A204.1 (cell line): ENCODE measurements around the gene MYO5B.

ENCODE experiments used
- FAIRE-seq: peaks from 2 replicates; lab custom pipeline; 2012; peaks lifted over from hg19 to GRCh38; lab: Jason Lieb, UNC

Gene MYO5B

DNA sequence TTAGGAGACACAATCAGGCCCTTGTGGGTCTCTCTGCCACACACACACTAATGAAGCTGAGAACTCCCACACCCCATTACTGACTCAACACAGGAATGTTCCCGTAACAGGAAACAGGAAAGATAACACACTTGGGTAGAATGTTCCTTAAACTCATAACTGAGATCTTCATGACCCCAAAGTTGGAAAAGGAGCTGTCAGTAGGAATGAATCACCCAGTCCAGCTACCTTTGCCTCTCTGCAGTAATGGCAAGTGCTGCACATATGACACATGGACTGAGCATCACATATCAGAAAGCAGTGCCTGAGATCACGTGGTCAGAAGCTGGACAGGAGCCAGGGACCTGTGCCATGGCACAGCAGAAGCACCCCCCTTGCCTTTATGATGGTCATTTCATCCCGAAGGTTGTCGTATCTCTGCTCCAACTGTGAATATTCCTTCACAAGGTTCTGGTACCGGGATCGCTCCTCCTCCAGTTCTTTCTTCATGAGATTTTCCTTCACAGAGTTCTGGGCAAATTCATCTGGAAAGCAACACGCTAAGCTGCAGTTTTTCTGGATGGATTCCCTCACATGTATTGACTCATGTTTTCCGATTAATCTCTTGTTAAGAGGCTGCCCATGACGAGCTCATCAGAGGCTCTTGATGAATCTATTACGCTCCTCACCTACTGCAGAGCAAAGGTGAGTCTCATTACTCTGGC, 316.2 kb downstream of the MYO5B start:
- no peak for FAIRE-seq

GRCh38 chr18:49878015-49878414, 316.9 kb downstream of the MYO5B start:
- no peak for FAIRE-seq

- no peak for FAIRE-seq
These were observed 318.4 kb downstream of the MYO5B start for GRCh38 chr18:49876536-49876935.

DNA sequence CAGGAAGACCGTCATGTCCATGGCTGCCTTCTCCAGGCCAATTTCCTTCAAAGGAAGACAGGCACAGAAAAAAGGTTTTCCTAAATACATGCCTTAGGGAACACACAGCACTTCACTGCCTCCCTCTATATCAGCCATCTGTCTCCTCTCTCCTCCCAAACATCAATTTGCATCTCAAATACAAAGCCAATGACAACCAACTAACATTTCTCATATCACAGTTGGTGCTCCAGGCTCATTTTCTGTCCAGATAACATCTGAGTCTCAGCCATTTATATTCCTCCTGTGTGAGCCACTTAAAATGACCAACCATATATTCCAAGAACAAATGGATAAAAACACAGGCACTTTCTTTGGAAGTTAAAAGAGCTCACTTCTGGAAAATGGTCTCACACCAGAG, 319.2 kb downstream of the MYO5B start:
- FAIRE-seq: no peak

DNA sequence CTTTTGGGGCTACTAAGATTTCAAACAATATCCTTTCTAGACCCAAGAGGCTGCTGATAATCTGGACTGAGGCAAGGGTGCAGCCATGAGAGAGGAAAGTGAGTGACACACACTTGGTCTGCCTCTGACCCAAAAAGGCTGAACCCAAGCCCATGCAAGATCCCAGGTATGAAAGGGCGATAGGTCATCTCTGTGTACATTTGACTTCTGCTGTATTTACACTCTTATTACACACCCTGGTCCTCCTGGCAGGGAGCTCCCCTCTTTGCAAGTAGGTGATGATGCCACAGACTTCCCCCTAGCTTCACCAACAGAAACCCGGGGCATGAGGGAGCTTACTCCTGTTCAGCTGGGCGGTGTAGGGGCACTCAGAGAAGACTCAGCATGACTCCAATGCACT, 319.8 kb downstream of the MYO5B start:
- no peak for FAIRE-seq

GRCh38 chr18:49874238-49874637, 320.7 kb downstream of the MYO5B start:
- no peak for FAIRE-seq

DNA sequence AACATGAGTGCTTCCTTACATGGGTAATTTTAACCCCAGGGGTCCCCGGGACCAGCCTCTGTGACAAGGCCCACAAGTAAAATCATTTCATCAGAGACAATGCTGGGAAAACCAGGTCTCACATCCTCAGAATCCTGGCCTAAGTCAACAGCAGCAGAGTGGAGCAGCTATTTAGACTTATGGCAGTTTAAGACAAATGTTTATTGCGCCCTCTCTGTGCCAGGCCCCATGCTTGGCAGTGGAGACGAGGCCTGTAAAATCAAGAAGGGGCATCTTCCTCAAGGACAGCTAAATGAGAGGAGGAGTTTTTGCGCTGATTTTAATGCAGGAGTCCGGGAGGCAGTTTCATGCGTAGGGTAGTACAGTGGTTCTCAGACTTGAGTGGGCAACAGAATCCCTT, 325.6 kb downstream of the MYO5B start:
- FAIRE-seq: no peak

DNA sequence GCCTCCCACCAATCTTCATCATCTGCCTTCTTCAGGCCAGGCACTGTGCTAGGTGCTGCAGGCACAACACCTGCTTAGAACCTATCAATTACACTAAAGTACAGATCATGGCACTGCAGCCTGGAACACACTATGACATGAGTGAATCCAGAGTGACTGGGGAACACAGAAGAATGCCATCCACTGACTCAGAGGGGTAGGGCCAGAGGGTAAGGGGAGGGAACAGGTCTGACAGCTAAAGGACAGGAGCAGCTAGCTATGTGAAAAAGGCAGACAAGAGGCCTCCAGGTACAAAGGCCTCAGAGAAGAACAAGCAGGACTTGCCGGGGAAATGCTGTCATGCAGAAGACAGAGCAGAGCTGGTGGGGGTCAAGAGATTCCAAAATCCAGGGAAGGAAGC, 328.3 kb downstream of the MYO5B start:
- no peak for FAIRE-seq

- no peak for FAIRE-seq
These were observed 329.5 kb downstream of the MYO5B start for GRCh38 chr18:49865401-49865800.

- FAIRE-seq: no peak
These were observed 331.0 kb downstream of the MYO5B start for GRCh38 chr18:49863769-49864621.

GRCh38 chr18:49862656-49863385, 332.1 kb downstream of the MYO5B start:
- FAIRE-seq: no peak

- FAIRE-seq: peak; percentile 83
These were observed 333.3 kb downstream of the MYO5B start for GRCh38 chr18:49861659-49862058.

- FAIRE-seq: no peak
These were observed 335.2 kb downstream of the MYO5B start for GRCh38 chr18:49859725-49860124.

DNA sequence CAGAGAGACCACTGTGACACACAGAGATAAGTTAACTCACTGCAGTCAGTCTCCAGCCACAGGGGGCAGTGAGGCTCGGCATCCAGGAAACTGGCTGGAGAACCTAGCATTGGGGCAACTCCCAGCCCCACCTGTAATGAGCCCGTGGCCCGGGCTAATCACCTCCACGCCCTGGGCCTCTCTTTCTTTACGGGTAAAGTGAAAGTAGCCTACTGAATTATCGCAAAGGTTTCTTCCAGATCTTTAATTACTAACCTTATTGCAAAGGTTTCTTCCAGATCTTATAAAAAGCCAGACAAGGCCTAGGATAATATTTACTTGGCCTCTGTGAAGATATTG, 336.0 kb downstream of the MYO5B start:
- no peak for FAIRE-seq

DNA sequence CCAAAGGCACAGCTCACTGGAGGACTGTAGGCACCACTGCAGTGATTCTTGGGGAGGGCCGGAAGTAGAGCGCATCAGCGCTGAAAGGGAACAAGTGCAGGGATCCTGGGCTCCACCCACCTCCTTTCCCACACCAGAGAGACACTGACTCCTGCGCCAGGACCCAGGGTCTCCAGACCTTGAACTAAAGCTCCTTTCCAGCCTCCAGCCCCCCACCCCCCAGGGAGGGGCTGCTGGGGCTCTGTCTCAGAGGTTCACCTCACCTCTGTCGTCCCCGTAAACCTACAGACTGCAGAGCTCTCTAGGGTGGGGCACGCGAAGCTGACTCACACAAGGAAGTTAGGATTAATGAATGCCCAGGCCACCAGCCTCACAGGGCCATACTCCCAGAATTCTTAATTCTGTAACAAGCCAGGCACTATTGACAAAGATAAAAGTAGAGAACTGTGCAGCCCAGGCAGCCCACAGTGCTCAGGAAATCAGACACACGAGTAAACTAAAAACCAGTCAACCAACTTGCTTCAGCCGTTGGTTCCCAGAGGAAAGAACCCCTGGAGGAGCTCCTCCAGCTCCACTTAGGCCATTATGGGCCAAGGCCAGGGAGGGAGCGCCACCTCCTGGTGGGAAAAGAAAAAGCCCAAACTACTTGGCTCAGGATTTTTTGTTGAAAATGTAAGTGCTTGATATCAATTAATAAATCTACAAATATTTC, 336.5 kb downstream of the MYO5B start:
- peak; percentile 49 for FAIRE-seq

GRCh38 chr18:49857708-49858107, 337.2 kb downstream of the MYO5B start:
- FAIRE-seq: no peak

DNA sequence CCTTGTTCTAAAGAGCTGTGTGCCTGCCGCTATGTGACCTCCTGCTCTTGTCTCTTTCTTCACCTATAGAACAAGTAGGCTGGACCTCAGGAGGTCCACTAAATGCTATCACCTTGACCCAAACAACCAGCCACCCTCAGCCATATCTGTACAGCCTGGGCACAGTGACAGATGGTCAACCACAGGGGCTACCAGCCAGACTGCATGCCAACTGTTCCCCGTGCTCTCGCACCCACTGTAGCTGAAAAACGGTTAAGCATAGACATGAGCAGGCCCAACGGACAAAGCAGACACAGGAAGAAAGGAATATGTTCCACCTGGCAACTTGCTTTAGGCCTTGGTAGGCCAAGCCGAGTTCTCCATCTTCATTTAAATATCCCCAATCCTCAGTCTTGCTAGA, 338.5 kb downstream of the MYO5B start:
- no peak for FAIRE-seq

GRCh38 chr18:49855711-49856415, 339.1 kb downstream of the MYO5B start:
- FAIRE-seq: no peak

GRCh38 chr18:49854681-49855080, 340.3 kb downstream of the MYO5B start:
- FAIRE-seq: no peak

DNA sequence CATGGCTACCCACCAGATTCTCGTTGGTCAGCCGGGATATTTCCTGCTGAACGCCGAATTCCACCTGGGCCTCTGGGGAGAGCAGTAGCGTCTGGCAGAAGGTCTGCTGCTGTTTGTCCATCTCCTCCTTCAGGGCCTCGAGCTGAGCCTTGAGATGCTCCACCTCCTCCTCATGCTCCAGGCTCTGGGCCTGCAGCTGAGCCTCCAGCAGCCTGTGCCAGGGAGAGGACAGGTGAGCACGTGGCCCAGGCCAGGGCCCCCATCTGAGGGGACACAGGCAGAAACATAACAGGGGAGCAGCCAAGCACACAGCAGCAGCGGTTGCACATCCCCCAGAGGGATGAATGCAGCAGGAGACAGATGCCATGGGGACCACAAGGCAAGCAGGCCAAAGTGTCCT, 341.5 kb downstream of the MYO5B start:
- FAIRE-seq: no peak

DNA sequence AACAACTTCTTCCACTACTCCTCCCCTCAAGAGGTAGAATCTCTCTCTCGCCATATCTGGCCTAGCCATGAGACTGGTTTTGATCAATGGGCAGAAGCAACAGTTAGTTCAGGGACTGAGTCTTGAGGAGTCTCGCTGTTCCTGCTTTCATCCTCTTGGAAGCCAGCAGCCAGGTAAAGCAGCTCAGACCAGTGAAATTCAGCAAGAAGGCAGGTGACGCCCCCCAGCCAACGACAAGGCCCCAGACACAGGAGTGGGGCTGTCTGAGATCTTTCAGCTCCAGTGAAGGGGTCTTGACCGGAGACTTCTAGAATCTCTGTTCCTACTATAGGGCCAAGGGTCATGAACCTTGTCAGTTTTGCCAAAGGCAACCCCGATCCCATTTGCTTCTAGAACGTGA, 341.9 kb downstream of the MYO5B start:
- FAIRE-seq: no peak

DNA sequence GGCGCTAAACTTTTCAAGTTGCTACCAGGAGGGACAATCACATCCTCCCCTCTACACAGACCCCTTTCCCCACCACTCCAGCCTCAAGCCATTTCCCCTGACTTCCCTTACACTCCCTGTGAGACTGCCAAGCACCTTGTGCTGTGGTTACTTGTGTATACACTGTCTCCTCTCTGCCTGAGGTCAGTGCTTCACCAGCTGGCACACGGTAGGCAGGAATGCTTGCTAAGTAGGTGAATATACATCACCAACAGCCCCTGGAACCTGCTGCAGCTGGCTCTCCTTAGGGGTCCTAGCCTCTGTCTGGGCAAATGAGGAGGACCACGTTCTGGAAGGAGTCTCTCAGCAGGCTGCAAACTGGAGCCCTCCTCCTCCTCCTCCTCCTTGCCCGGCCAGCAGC, 343.3 kb downstream of the MYO5B start:
- FAIRE-seq: no peak
